Measurements from ENCODE around the gene MED12L.
A peak's percentile ranks its signal among the peaks of the same experiment; 100 is the strongest.

The MED12L gene

DNA sequence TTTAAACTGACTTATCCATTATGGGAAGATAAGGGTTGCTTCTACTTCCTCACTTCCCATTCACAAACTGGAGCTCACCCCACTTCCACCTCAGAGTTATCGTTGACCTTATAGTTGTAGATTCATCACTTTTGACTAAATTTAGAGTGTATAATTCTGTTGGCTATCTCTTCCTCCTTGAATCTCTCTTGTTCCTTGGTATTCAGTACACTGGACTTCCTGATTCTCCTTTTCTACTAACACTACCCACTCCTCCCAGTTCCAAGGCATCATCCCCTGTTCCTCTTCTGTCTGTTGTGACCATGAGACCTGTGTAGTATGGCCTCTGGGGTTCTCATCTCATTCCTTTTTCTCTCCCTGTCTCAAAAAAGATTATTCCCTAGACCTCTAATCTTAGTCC is 237.0 kb downstream of the MED12L start:
- no peak overlapping the region for H3K27ac ChIP-seq
- H4K20me1 ChIP-seq (ENCODE audit: insufficient read depth), result no peaks in the 10 kb centered on the region
- TF ChIP-seq, protein P1, sequence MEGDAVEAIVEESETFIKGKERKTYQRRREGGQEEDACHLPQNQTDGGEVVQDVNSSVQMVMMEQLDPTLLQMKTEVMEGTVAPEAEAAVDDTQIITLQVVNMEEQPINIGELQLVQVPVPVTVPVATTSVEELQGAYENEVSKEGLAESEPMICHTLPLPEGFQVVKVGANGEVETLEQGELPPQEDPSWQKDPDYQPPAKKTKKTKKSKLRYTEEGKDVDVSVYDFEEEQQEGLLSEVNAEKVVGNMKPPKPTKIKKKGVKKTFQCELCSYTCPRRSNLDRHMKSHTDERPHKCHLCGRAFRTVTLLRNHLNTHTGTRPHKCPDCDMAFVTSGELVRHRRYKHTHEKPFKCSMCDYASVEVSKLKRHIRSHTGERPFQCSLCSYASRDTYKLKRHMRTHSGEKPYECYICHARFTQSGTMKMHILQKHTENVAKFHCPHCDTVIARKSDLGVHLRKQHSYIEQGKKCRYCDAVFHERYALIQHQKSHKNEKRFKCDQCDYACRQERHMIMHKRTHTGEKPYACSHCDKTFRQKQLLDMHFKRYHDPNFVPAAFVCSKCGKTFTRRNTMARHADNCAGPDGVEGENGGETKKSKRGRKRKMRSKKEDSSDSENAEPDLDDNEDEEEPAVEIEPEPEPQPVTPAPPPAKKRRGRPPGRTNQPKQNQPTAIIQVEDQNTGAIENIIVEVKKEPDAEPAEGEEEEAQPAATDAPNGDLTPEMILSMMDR (conservative IDR thresholded peaks at IDR 0.05; ENCODE audit: low read depth, low read length), result no peak
- H3K4me3 ChIP-seq (IDR thresholded peaks at IDR 0.05; ENCODE audit: insufficient read depth, low read depth, low read length), result no peak overlapping the region
- peaks cover 2% of the 10 kb centered on the region for H3K4me1 ChIP-seq (ENCODE audit: low read depth, poor library complexity, severe bottlenecking)
- H3K79me2 ChIP-seq (ENCODE audit: insufficient read depth, low read depth), result no peaks in the 10 kb centered on the region
- no peak overlapping the region for H2AFZ ChIP-seq (ENCODE audit: low read depth)
- no peak overlapping the region for H3K9ac ChIP-seq
- no peaks in the 10 kb centered on the region for H3K36me3 ChIP-seq (ENCODE audit: insufficient read depth)
- H3K27me3 ChIP-seq (ENCODE audit: insufficient read depth, low read depth), result no peaks in the 10 kb centered on the region
- no peak overlapping the region for H3K4me2 ChIP-seq

DNA sequence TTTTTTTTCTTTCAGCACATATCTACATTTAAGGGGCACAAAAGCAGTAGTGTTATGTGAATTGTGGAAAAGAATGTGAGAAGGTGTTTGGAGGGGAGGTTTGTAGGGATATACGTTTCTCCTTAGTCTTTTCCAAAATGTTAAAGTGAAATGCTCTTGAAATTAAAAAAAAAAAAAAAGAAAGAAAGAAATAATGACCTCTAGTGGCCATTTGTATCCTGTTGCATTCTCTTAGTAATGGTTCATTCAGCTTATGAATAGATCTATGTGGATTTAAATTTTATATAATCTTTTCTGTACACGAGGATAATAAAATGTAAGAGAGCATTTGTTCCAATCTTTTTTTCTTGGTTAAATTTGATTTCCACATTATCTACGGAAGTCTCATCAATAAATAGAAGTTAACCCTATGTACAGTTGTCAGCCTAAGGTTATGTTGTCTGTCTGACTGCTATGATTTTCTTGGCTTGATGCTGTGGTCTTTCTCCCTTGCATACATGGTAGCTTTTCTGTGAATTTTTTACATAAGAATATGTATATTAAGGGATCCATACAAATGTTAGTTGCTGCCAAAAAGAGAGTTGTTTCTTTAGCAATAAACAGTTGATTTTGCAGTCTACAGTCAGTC is 242.2 kb downstream of the MED12L start:
- no peaks in the 10 kb centered on the region for H3K79me2 ChIP-seq (ENCODE audit: insufficient read depth, low read depth)
- no peak overlapping the region for H3K27ac ChIP-seq
- TF ChIP-seq, protein P1 (conservative IDR thresholded peaks at IDR 0.05; ENCODE audit: low read depth, low read length), result peak; percentile 65
- no peak overlapping the region for H3K9ac ChIP-seq
- H3K27me3 ChIP-seq (ENCODE audit: insufficient read depth, low read depth), result no peaks in the 10 kb centered on the region
- H3K36me3 ChIP-seq (ENCODE audit: insufficient read depth), result no peaks in the 10 kb centered on the region
- H3K4me3 ChIP-seq (IDR thresholded peaks at IDR 0.05; ENCODE audit: insufficient read depth, low read depth, low read length), result no peak overlapping the region
- no peaks in the 10 kb centered on the region for H3K4me1 ChIP-seq (ENCODE audit: low read depth, poor library complexity, severe bottlenecking)
- no peak overlapping the region for H2AFZ ChIP-seq (ENCODE audit: low read depth)
- no peak overlapping the region for H3K4me2 ChIP-seq
- no peaks in the 10 kb centered on the region for H4K20me1 ChIP-seq (ENCODE audit: insufficient read depth)

- no peaks in the 10 kb centered on the region for H3K36me3 ChIP-seq (ENCODE audit: insufficient read depth)
- no peaks in the 10 kb centered on the region for H3K79me2 ChIP-seq (ENCODE audit: insufficient read depth, low read depth)
- H4K20me1 ChIP-seq (ENCODE audit: insufficient read depth), result no peaks in the 10 kb centered on the region
- H2AFZ ChIP-seq (ENCODE audit: low read depth), result no peak overlapping the region
- TF ChIP-seq, protein P1 (conservative IDR thresholded peaks at IDR 0.05; ENCODE audit: low read depth, low read length), result no peak
- H3K27me3 ChIP-seq (ENCODE audit: insufficient read depth, low read depth), result no peaks in the 10 kb centered on the region
- no peaks in the 10 kb centered on the region for H3K4me1 ChIP-seq (ENCODE audit: low read depth, poor library complexity, severe bottlenecking)
- no peak overlapping the region for H3K4me3 ChIP-seq (IDR thresholded peaks at IDR 0.05; ENCODE audit: insufficient read depth, low read depth, low read length)
- H3K27ac ChIP-seq, result no peak overlapping the region
- no peak overlapping the region for H3K4me2 ChIP-seq
- no peak overlapping the region for H3K9ac ChIP-seq
Measured at GRCh38 chr3:151328298-151328995, 243.0 kb downstream of the MED12L start.

DNA sequence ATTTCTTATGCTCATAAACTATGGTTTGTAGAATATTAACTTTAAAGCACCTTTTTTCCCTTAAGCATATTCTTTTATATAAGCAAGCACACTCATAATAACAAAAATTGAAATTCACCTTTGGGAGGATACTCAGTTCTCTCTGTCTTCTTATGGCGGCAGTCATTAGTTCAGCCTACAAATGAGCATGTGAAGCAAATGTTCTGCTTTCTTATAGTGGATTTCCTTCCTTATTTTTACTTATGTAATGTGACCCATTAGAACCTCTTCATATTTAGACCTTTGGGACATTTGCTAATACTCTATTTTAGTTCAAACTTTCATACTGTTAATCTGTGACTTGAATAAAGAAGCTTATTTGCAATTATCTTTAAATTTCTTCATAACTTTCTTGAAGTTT is 243.9 kb downstream of the MED12L start, which contains the start of gene P2RY13:
Gene P2RY13 (minus strand): TSS at position 187 of the 400 bp plus-strand sequence. CDS start 21 bp downstream, at position 166.
- H3K36me3 ChIP-seq (ENCODE audit: insufficient read depth), result no peaks in the 10 kb centered on the region
- no peak within 1 kb of the TSS for H3K4me3 ChIP-seq (IDR thresholded peaks at IDR 0.05; ENCODE audit: insufficient read depth, low read depth, low read length)
- no peaks in the 10 kb centered on the region for H3K79me2 ChIP-seq (ENCODE audit: insufficient read depth, low read depth)
- H3K4me1 ChIP-seq (ENCODE audit: low read depth, poor library complexity, severe bottlenecking), result no peaks in the 10 kb centered on the region
- no peak within 1 kb of the TSS for H3K27ac ChIP-seq
- TF ChIP-seq, protein P1 (conservative IDR thresholded peaks at IDR 0.05; ENCODE audit: low read depth, low read length), result no peak
- H4K20me1 ChIP-seq (ENCODE audit: insufficient read depth), result no peaks in the 10 kb centered on the region
- no peak within 1 kb of the TSS for H3K4me2 ChIP-seq
- no peaks in the 10 kb centered on the region for H3K27me3 ChIP-seq (ENCODE audit: insufficient read depth, low read depth)
- no peak within 1 kb of the TSS for H3K9ac ChIP-seq
- no peak within 1 kb of the TSS for H2AFZ ChIP-seq (ENCODE audit: low read depth)
